Testis (tissue), 2 donors: Measurements from ENCODE around the gene AKNAD1.

ENCODE experiments used
- CTCF ChIP-seq, 3 experiments: fragments of 450-650 bp in 2 of 3; fragments of 200-600 bp in 1 of 3; sonication (generic) in 1 of 3; IDR thresholded peaks; one replicate each; pipeline ENCODE4 v1.5.1; 2016 to 2019; ENCODE audit warnings: antibody characterized with exemption in 3 of 3, mild to moderate bottlenecking in 2 of 3, moderate library complexity in 1 of 3
- POLR2A ChIP-seq: fragments of 450-650 bp; IDR thresholded peaks from one replicate; pipeline ENCODE4 v1.6.1; 2017; ENCODE audit warnings: antibody characterized with exemption, mild to moderate bottlenecking, moderate library complexity

- TF ChIP-seq CTCF (IDR thresholded peaks at IDR 0.05) (no peak), POLR2A (no peak)
Observed at GRCh38 chr1:108865316-108865910, 8.5 kb upstream of the AKNAD1 start.
